Measurements from ENCODE around the gene CDKAL1.

DNA sequence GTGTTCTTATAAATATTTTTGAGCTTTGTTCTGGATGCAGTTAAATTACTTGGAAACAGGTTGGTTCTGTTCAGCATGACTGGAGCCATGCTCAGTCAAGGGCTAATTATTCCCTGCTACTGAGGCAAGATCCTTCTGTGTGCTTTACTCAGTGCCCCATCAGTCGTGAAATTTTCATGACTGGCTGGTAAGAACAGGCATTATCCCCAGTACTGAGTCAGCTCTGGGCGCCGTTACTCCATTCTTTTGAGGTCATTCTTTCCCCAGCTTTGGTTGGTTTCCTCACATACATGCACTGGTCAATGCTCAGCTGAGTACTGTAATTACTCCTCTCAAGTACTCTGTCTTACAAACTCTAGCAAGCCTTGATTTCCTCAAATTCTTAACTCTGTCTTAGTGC lies 71.3 kb downstream of the CDKAL1 start:
- TF ChIP-seq, protein P1, sequence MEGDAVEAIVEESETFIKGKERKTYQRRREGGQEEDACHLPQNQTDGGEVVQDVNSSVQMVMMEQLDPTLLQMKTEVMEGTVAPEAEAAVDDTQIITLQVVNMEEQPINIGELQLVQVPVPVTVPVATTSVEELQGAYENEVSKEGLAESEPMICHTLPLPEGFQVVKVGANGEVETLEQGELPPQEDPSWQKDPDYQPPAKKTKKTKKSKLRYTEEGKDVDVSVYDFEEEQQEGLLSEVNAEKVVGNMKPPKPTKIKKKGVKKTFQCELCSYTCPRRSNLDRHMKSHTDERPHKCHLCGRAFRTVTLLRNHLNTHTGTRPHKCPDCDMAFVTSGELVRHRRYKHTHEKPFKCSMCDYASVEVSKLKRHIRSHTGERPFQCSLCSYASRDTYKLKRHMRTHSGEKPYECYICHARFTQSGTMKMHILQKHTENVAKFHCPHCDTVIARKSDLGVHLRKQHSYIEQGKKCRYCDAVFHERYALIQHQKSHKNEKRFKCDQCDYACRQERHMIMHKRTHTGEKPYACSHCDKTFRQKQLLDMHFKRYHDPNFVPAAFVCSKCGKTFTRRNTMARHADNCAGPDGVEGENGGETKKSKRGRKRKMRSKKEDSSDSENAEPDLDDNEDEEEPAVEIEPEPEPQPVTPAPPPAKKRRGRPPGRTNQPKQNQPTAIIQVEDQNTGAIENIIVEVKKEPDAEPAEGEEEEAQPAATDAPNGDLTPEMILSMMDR (conservative IDR thresholded peaks at IDR 0.05), result no peak
- no peak for TF ChIP-seq EZH2 (IDR thresholded peaks at IDR 0.05; ENCODE audit: low read depth)
